Keratinocyte (primary cell): ENCODE results near the gene COASY. TPM values are rescaled to one million over a fixed set of nuclear protein-coding genes. Genes with fewer than 3 reads are reported as not detected.

Source experiments
- DNase-seq: peaks from one replicate; pipeline ENCODE4 v3.0.0-alpha.2; 2011; ENCODE audit warnings: low read depth, missing footprints, low spot score
- FAIRE-seq: peaks from 2 replicates; lab custom pipeline; 2011; peaks lifted over from hg19 to GRCh38; lab: Jason Lieb, UNC
- H2AFZ ChIP-seq: 2 replicates; pipeline ENCODE4 v1.6.0; 2012; ENCODE audit warnings: low read length, control low read depth, inconsistent platforms; ENCODE audit not compliant: control insufficient read depth
- H3K27ac ChIP-seq: 2 replicates; pipeline ENCODE4 v1.5.1; 2011; ENCODE audit warnings: low read length; ENCODE audit not compliant: control insufficient read depth, insufficient read depth
- H3K27me3 ChIP-seq: 3 replicates; pipeline ENCODE4 v1.6.0; 2011; ENCODE audit warnings: low read length; ENCODE audit not compliant: control insufficient read depth, insufficient read depth; ENCODE audit errors: extremely low read depth
- H3K36me3 ChIP-seq, 2 experiments: 2 replicates in 1 of 2; 3 replicates in 1 of 2; pipeline ENCODE4 v1.5.1; 2011; ENCODE audit warnings: low read length in 2 of 2, mild to moderate bottlenecking in 1 of 2; ENCODE audit not compliant: control insufficient read depth in 2 of 2, insufficient read depth in 2 of 2; ENCODE audit errors: extremely low read depth in 1 of 2
- H3K4me1 ChIP-seq: 3 replicates; pipeline ENCODE4 v1.5.1; 2011; ENCODE audit warnings: low read length; ENCODE audit not compliant: control insufficient read depth, insufficient read depth; ENCODE audit errors: extremely low read depth
- H3K4me2 ChIP-seq: 3 replicates; pipeline ENCODE4 v1.6.0; 2011; ENCODE audit warnings: low read depth, low read length; ENCODE audit not compliant: control insufficient read depth, insufficient read depth; ENCODE audit errors: extremely low read depth
- H3K4me3 ChIP-seq, 3 experiments: fragments of 200-600 bp in 1 of 3; sonication (generic) in 1 of 3; 2 replicates in 2 of 3; 3 replicates in 1 of 3; pipeline ENCODE4 v1.5.1; 2011 to 2016; ENCODE audit warnings: low read length in 3 of 3, mild to moderate bottlenecking in 3 of 3, control low read depth in 2 of 3, inconsistent platforms in 1 of 3, low read depth in 1 of 3, mixed read lengths in 1 of 3, mixed run types in 1 of 3, moderate library complexity in 1 of 3; ENCODE audit not compliant: control insufficient read depth in 2 of 3, insufficient read depth in 2 of 3; ENCODE audit errors: extremely low read depth in 1 of 3
- H3K79me2 ChIP-seq: 2 replicates; pipeline ENCODE4 v1.6.0; 2012; ENCODE audit warnings: low read length; ENCODE audit not compliant: control insufficient read depth, insufficient read depth
- H3K9ac ChIP-seq: 3 replicates; pipeline ENCODE4 v1.6.0; 2011; ENCODE audit warnings: low read length; ENCODE audit not compliant: control insufficient read depth, insufficient read depth; ENCODE audit errors: extremely low read depth
- H3K9me1 ChIP-seq: 3 replicates; pipeline ENCODE4 v1.6.0; 2011; ENCODE audit warnings: low read length; ENCODE audit not compliant: control insufficient read depth, insufficient read depth; ENCODE audit errors: extremely low read depth
- H3K9me3 ChIP-seq: 2 replicates; pipeline ENCODE4 v1.5.1; 2012; ENCODE audit warnings: low read depth, low read length; ENCODE audit not compliant: control insufficient read depth
- H4K20me1 ChIP-seq: 3 replicates; pipeline ENCODE4 v1.6.0; 2011; ENCODE audit warnings: low read length; ENCODE audit not compliant: control insufficient read depth, insufficient read depth; ENCODE audit errors: extremely low read depth
- CTCF ChIP-seq, 3 experiments: IDR thresholded peaks in 1 of 3; conservative IDR thresholded peaks in 1 of 3; optimal IDR thresholded peaks in 1 of 3; 2 replicates in 2 of 3; 3 replicates in 1 of 3; pipeline versions ENCODE3 to v1.5.1; 2011; ENCODE audit warnings: low read length in 3 of 3, mild to moderate bottlenecking in 3 of 3, moderate library complexity in 2 of 3, control low read depth in 1 of 3, inconsistent platforms in 1 of 3; ENCODE audit not compliant: insufficient read depth in 2 of 3; ENCODE audit errors: extremely low read depth in 1 of 3
- EZH2 ChIP-seq: IDR thresholded peaks from one replicate; pipeline ENCODE4 v1.6.1; 2012; ENCODE audit warnings: inconsistent platforms, mild to moderate bottlenecking, low read length, moderate library complexity
- dilution Hi-C: fragments of 300-500 bp; cut with MboI; formaldehyde crosslinking; loops from one replicate; pipeline ENCODE4 v1.7.0; 2020; ENCODE audit warnings: low sequenced_read_pairs; ENCODE audit not compliant: extremely low pct_ligation_motif_present
- polyA plus RNA-seq, 5 experiments: library from polyadenylated mRNA; depleted of rRNA in 3 of 5; stranded (reverse) in 3 of 5; stranded (forward) in 1 of 5; unstranded in 1 of 5; fragments of >200 nt; gene quantifications; 1 replicate in 1 of 5; 2 replicates in 3 of 5; 3 replicates in 1 of 5; pipeline versions ENCODE4 v1.2.1 to v1.2.3, GENCODE V29; 2011 to 2012; ENCODE audit warnings: missing spikeins in 2 of 5, low read depth in 1 of 5, low replicate concordance in 1 of 5

The COASY gene
- polyA plus RNA-seq, 1 donor (not counting 4 experiments of a cell fraction or from before 2014, with no cell fraction given) = 26.2 TPM

- no peaks in the 10 kb centered on the region for H4K20me1 ChIP-seq
- H3K79me2 ChIP-seq = no peaks in the 10 kb centered on the region
- H3K36me3 ChIP-seq = peaks cover 32 to 43% of the 10 kb centered on the region in 2 experiments
- H3K4me1 ChIP-seq = peaks cover 34% of the 10 kb centered on the region
- FAIRE-seq (peak; percentile 97), DNase-seq (no peak)
- peaks cover 4% of the 10 kb centered on the region for H3K9me1 ChIP-seq
- H2AFZ ChIP-seq = peak overlapping the region; percentile 21
- H3K9ac ChIP-seq = peak overlapping the region; percentile 48
- dilution Hi-C loops = no loop called here
- no peaks in the 10 kb centered on the region for H3K9me3 ChIP-seq
- TF ChIP-seq EZH2 (no peak), CTCF (optimal IDR thresholded peaks at IDR 0.05 in 1 of 3, IDR thresholded peaks at IDR 0.05 in 1 of 3, conservative IDR thresholded peaks at IDR 0.05 in 1 of 3; ENCODE audit: extremely low read depth in 1 of 3, insufficient read depth in 2 of 3, low read length in 3 of 3) (no peak)
- peak overlapping the region; percentile 86 for H3K27ac ChIP-seq
- peak overlapping the region in 2 of 3 experiments; percentile 39 to 50 for H3K4me3 ChIP-seq
- H3K4me2 ChIP-seq = peak overlapping the region; percentile 88
- H3K27me3 ChIP-seq = no peaks in the 10 kb centered on the region
Measured at GRCh38 chr17:42586514-42587230, 24.7 kb downstream of the COASY start.

GRCh38 chr17:42590886-42591285 lies 28.9 kb downstream of the COASY start:
- no peak for TF ChIP-seq CTCF (optimal IDR thresholded peaks at IDR 0.05 in 1 of 3, IDR thresholded peaks at IDR 0.05 in 1 of 3, conservative IDR thresholded peaks at IDR 0.05 in 1 of 3; ENCODE audit: extremely low read depth in 1 of 3, insufficient read depth in 2 of 3, low read length in 3 of 3)
- no peak for TF ChIP-seq EZH2
- dilution Hi-C loops = no loop called here
- no peaks in the 10 kb centered on the region for H3K27me3 ChIP-seq
- peaks cover 2% of the 10 kb centered on the region for H3K79me2 ChIP-seq
- H3K27ac ChIP-seq = no peak overlapping the region
- H3K4me1 ChIP-seq = peaks cover 24% of the 10 kb centered on the region
- H3K36me3 ChIP-seq = peaks cover 10 to 11% of the 10 kb centered on the region in 2 experiments
- H3K4me2 ChIP-seq = no peak overlapping the region
- H3K4me3 ChIP-seq = no peak overlapping the region
- H3K9me1 ChIP-seq = no peaks in the 10 kb centered on the region
- no peak for FAIRE-seq
- no peaks in the 10 kb centered on the region for H4K20me1 ChIP-seq
- no peak overlapping the region for H2AFZ ChIP-seq
- H3K9me3 ChIP-seq = no peaks in the 10 kb centered on the region
- H3K9ac ChIP-seq = no peak overlapping the region
- no peak for DNase-seq
